MM.1S (cell line): ENCODE measurements around the gene RNF123.
A peak's percentile ranks its signal among the peaks of the same experiment; 100 is the strongest.
"Not testable (repeated sequence)": the region's sequence is repeated elsewhere in the genome, so short reads cannot be mapped to it uniquely, and the experiment has no call there.

Source experiments
- DNase-seq: peaks from one replicate; pipeline ENCODE4 v3.0.0-alpha.2; 2015
- H2AFZ ChIP-seq: fragments of 300-600 bp; sonication (generic); 2 replicates; pipeline ENCODE4 v1.6.0; 2016; ENCODE audit warnings: antibody characterized with exemption, low read length
- H3F3A ChIP-seq: fragments of 300-600 bp; sonication (generic); 2 replicates; pipeline ENCODE4 v1.6.1; 2016; ENCODE audit warnings: mild to moderate bottlenecking, antibody characterized with exemption, low read length, moderate library complexity, mixed read lengths; ENCODE audit not compliant: insufficient read depth
- H3K27ac ChIP-seq: fragments of 300-600 bp; sonication (generic); 2 replicates; pipeline ENCODE4 v1.5.1; 2016; ENCODE audit warnings: mild to moderate bottlenecking, low read length
- H3K27me3 ChIP-seq: fragments of 300-600 bp; sonication (generic); replicated peaks from 2 replicates; pipeline ENCODE4 v1.6.0; 2016; ENCODE audit warnings: low read length; ENCODE audit not compliant: insufficient read depth
- H3K36me3 ChIP-seq: fragments of 300-600 bp; sonication (generic); replicated peaks from 2 replicates; pipeline ENCODE4 v1.6.1; 2016; ENCODE audit warnings: mild to moderate bottlenecking, low read length, mixed read lengths; ENCODE audit not compliant: insufficient read depth
- H3K4me1 ChIP-seq: fragments of 300-600 bp; sonication (generic); 2 replicates; pipeline ENCODE4 v1.6.1; 2016; ENCODE audit warnings: low read length, mixed read lengths
- H3K4me2 ChIP-seq: fragments of 300-600 bp; sonication (generic); 2 replicates; pipeline ENCODE4 v1.6.0; 2016; ENCODE audit warnings: low read depth, low read length
- H3K4me3 ChIP-seq: fragments of 300-600 bp; sonication (generic); 2 replicates; pipeline ENCODE4 v1.5.1; 2016; ENCODE audit warnings: low read length, mixed read lengths
- H3K79me2 ChIP-seq: fragments of 300-600 bp; sonication (generic); 2 replicates; pipeline ENCODE4 v1.6.1; 2016; ENCODE audit warnings: mixed run types, low read length, mixed read lengths
- H3K9ac ChIP-seq: fragments of 300-600 bp; sonication (generic); 2 replicates; pipeline ENCODE4 v1.6.1; 2016; ENCODE audit warnings: low read length, mixed read lengths
- H3K9me2 ChIP-seq: fragments of 300-600 bp; sonication (generic); replicated peaks from 2 replicates; pipeline ENCODE4 v1.6.1; 2016; ENCODE audit warnings: mild to moderate bottlenecking, low read length, mixed read lengths; ENCODE audit not compliant: insufficient read depth
- H3K9me3 ChIP-seq: fragments of 300-600 bp; sonication (generic); replicated peaks from 2 replicates; pipeline ENCODE4 v1.6.1; 2016; ENCODE audit warnings: mild to moderate bottlenecking, low read length, mixed read lengths; ENCODE audit not compliant: insufficient read depth
- H4K20me1 ChIP-seq: fragments of 300-600 bp; sonication (generic); 2 replicates; pipeline ENCODE4 v1.6.1; 2016; ENCODE audit warnings: mild to moderate bottlenecking, low read length, moderate library complexity, mixed read lengths; ENCODE audit not compliant: insufficient read depth

RNF123 gene

GRCh38 chr3:49688338-49689045, 865 bp upstream of the RNF123 start:
- Histone ChIP-seq H2AFZ (peak overlapping the region; percentile 92), H3K4me2 (peak overlapping the region; percentile 71), H3K27ac (peak overlapping the region; percentile 22; the same call in 1 of the 2 replicates), H3K4me3 (peak overlapping the region; percentile 86), H3K9ac (peak overlapping the region; percentile 83), H3K79me2 (peaks cover 18% of the 10 kb centered on the region)
- H3K27me3 ChIP-seq, H3K9me2 ChIP-seq, H3K9me3 ChIP-seq, H3K36me3 ChIP-seq, H4K20me1 ChIP-seq, H3F3A ChIP-seq, H3K4me1 ChIP-seq: not testable (repeated sequence)
- peak; percentile 20 for DNase-seq

GRCh38 chr3:49689908-49690624, 709 bp downstream of the RNF123 start:
- H3F3A ChIP-seq, H3K27me3 ChIP-seq, H3K36me3 ChIP-seq, H3K4me1 ChIP-seq, H4K20me1 ChIP-seq, H3K9me2 ChIP-seq, DNase-seq, H3K27ac ChIP-seq, H3K9me3 ChIP-seq: not testable (repeated sequence)
- H3K4me3 ChIP-seq = peak overlapping the region; percentile 86
- peak overlapping the region; percentile 81 for H3K4me2 ChIP-seq
- peak overlapping the region; percentile 83 for H3K9ac ChIP-seq
- H3K79me2 ChIP-seq = peaks cover 22% of the 10 kb centered on the region
- H2AFZ ChIP-seq = peak overlapping the region; percentile 85

- H3K4me2 ChIP-seq, H3K9me3 ChIP-seq, H3K4me3 ChIP-seq, DNase-seq, H3K27me3 ChIP-seq, H3K9ac ChIP-seq, H4K20me1 ChIP-seq, H3K27ac ChIP-seq, H3K9me2 ChIP-seq, H3K4me1 ChIP-seq, H2AFZ ChIP-seq, H3K36me3 ChIP-seq, H3F3A ChIP-seq: not testable (repeated sequence)
- peaks cover 22% of the 10 kb centered on the region for H3K79me2 ChIP-seq
Observed at GRCh38 chr3:49690856-49691255, 1.5 kb downstream of the RNF123 start.

GRCh38 chr3:49691481-49691880, 2.1 kb downstream of the RNF123 start:
- H3K27ac ChIP-seq, H3K4me2 ChIP-seq, H3K27me3 ChIP-seq, H2AFZ ChIP-seq, H3K9me2 ChIP-seq, H3F3A ChIP-seq, H3K4me1 ChIP-seq, H4K20me1 ChIP-seq, DNase-seq, H3K36me3 ChIP-seq, H3K9ac ChIP-seq, H3K9me3 ChIP-seq, H3K4me3 ChIP-seq: not testable (repeated sequence)
- peaks cover 22% of the 10 kb centered on the region for H3K79me2 ChIP-seq

GRCh38 chr3:49694409-49695070, 5.2 kb downstream of the RNF123 start:
- H2AFZ ChIP-seq, H3K9me2 ChIP-seq, H3K36me3 ChIP-seq, H3K27ac ChIP-seq, H3K9ac ChIP-seq, DNase-seq, H4K20me1 ChIP-seq, H3K27me3 ChIP-seq, H3F3A ChIP-seq, H3K4me2 ChIP-seq, H3K9me3 ChIP-seq, H3K4me1 ChIP-seq, H3K4me3 ChIP-seq: not testable (repeated sequence)
- peaks cover 21% of the 10 kb centered on the region for H3K79me2 ChIP-seq

- H3F3A ChIP-seq, H3K27me3 ChIP-seq, H3K9me2 ChIP-seq, H3K4me3 ChIP-seq, H3K36me3 ChIP-seq, H3K9me3 ChIP-seq, H4K20me1 ChIP-seq, H3K27ac ChIP-seq, H2AFZ ChIP-seq, H3K4me1 ChIP-seq, H3K9ac ChIP-seq, DNase-seq, H3K4me2 ChIP-seq: not testable (repeated sequence)
- peaks cover 13% of the 10 kb centered on the region for H3K79me2 ChIP-seq
Observed at GRCh38 chr3:49695350-49696015, 6.1 kb downstream of the RNF123 start.
